HG02870 (cell line): ENCODE measurements around the gene BAHCC1.

Source experiments
- ATAC-seq: cut with Tn5 transposase; IDR thresholded peaks from one replicate; pipeline ENCODE4 v1.9.1; 2021; ENCODE audit warnings: mild to moderate bottlenecking, moderate library complexity; ENCODE audit not compliant: unreplicated experiment

The BAHCC1 gene

DNA sequence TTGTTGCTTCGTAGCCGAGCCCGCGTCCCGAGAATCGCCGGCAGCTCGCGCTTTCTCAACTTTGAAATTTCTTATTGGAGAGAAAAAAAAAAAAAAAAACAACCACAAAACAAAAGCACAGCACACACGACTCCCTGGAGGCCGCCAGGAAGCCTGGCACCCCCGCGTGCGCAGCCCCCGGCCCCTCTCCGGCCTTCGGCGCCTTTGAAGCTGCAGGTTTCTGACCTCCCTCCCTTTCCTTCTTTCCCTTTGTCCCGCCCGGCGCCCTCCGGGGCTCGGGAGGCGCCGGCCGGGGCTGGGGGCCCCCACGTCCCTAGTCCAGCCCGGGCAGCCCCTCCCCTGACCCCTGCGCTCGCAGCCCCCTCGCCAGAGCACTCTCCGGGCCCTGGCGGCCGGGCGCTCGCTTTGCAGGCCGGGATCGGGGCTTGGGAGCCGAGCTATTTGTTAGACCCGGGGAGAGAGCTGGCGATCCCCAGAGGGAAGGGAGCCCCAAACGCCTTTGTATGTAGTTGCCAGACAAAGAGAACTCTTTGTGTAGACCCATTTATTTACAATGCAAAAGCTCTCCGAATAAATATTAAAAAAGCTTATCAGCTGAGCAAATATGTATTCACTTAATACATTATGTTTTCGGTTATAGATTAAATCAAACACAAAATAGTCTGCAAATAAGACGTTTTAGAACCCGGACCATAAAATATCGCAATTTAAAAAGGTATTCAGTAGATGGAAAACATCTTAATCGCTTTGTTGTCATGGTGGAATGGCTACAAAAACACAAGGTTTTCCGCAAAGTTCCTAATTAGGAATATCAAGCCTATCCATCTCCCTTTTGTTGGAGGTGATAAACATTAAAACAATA is 2.3 kb downstream of the BAHCC1 start:
- ATAC-seq, result no peak

DNA sequence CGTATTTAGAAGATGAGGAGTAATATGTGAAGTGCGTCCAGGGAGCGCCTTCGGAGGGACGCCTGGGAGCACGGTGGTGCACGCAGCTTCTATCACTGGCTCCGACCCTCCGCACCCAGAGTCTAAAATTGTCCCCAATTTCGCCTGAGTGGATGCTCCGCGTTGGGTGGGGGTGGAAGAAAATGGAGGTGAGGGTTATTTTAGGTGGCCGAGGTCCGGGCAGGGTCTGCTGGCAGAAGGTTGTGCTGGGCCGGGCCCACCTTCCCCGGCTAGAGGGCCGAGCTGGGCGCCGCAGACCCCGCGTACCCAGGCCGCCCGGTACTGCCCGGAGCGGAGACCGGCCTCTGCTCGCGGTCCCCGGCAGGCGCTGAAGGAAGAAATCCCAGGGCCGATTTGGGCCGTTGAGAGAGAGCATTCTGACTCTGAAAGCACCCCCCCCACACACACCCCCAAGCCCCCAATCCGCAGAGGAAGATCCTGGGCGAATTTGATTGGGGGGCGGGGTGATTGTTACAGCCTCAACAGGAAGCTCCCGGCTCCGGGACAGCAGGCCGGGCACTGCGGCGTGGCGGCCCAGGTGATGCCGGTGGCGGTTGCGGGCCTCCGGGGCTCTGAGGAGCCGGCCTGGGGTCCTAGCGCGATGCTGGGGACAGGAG is 3.0 kb downstream of the BAHCC1 start:
- no peak for ATAC-seq

DNA sequence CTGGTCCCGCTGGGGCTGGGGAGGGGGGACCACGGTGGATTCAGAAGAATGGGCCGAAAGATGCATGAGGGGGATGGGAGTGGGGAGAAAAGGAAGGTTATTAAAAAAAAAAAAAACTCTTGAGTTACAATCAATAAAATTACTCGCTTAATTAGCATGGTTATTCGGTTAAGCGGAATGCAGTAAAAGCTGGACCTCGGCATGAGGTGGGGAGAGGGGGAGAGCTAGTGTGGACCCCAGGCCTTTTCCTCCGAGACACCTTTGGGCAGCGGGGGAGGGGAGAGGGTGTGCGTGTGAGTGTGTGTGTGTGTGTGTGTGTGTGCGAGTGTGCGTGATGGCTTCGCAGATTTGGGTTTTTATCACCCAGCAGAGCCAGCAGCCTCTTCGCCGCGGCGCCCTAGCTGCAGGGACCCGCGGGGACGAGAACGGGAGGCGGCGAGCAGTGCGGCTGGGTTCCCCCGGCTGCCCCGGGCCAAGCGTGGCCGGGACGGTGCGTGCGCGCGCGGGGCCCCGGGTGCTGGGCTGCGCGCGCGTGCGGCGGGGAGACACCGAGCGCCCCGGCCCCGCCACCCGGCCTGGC is 3.7 kb downstream of the BAHCC1 start:
- no peak for ATAC-seq

DNA sequence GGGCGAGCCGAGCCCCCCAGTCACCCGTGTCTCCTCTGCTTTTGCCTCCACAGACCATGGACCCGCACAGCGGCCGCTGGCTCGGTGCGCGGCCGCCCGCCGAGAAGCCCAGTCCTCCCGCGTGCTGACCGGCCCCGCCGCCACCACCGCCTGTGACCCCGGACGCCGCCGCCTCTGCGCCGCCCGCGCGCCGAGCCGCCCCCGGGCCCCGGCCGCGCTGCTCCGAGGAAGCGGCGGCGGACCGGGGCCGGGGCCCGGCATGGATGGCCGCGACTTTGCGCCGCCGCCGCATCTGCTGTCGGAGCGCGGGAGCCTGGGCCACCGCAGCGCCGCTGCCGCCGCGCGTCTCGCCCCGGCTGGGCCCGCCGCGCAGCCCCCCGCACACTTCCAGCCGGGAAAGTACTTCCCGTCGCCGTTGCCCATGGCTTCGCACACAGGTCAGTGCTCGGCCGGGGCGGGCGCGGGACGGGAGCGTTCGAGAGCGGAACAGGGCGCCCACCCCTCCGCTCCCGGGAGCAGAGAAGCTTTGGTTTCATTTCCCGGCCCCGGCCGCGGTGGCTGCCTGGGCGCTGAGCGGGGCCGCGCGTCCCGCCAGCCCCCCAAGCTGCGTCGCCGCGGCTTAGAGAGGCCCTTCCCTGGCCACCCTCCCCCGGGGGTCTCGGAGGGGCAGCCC is 4.4 kb downstream of the BAHCC1 start:
- ATAC-seq, result no peak

- no peak for ATAC-seq
Observed at GRCh38 chr17:81400154-81400977, 5.1 kb downstream of the BAHCC1 start.

DNA sequence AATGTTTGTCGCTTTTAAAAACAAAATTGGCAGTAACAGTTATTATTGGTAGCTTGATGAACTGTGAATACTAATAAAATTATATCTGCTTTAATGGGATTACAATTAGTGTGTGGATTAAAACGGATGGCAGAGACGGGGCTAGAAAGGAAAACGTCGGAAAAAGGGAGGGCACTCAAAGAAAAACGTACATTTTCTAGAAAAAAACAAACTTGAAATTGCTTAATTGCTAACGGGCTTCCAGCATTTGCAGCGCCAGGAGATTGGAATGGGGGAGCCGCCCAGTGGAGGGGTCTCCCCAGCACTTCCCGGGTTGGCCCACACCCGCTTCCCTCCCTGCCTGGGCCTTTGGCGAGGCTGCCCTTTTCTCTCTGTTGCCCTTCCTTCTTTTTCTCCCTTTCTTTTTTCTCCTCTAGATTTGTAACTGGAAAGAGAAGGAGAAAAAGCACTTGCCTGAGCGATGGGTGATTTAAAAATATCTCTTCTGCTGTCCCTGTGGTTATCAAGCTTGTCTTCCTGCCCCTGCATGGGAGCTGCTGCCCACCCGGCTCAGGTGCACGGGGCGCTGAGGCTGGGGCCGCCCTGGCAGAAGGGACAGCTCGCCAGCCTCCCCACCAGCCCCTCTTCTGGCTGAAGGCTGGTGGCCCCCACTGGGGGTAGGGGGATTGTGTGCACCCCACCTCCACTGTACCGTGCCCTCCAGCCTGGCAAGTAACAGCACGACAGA is 5.9 kb downstream of the BAHCC1 start:
- ATAC-seq, result no peak

DNA sequence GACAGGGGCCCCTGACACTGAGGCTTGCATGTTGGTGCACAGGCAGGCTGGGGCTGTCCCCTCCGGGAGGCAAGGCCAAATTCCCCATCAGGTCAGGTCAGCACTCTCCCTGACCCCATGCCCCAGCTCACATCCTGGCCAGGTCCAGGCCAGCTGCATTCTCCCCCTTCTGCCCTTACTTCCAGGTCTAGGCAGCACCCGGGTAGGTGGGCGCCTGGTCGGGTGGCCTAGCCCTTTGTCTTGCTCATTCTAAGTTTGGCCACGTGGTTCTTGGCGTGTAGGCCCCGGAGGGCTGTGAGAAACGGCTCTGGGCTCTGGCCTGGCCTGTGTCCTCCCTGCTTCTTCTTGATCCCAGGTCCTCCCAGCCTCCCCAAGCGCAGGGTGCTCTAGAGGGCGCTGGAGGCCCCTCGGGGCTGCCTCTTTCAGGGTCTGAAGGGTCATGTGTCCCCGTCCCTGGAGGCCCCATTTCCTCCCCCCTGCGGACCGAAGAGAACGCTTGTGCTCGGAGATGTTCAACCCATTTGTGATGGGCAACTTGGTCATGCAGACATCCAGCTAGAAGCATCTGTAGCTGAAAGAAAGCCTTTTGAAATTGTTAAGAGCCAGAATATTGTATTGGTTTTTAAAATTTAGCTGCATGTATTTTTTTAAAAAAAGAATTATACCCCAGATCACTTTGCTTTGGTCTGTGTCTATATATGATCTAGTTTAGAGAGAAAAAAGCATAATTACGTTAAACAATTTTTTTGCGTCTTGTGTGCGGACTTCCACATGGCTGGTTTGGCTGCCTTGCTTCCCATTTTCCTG is 6.7 kb downstream of the BAHCC1 start:
- no peak for ATAC-seq

DNA sequence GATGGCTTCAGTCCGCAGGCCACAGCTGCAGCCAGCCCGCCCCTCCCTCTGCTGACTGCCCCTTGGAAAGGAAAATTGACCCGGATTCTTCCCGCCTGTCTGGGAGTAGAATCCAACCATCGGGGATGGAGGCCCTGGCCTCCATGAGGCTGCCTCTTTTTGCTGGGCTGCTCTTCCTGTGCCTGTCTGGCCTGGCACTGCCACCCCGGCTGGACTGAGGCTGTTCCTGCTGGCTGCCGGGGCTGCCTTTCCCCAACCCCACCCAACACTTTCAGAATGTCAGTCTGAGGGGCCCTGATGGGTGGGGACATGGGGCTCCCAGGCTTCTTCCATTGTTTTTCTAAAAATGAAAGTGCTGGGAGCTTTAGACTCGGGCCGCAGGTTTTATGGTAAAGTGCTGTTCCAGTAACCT is 7.3 kb downstream of the BAHCC1 start:
- ATAC-seq, result no peak

DNA sequence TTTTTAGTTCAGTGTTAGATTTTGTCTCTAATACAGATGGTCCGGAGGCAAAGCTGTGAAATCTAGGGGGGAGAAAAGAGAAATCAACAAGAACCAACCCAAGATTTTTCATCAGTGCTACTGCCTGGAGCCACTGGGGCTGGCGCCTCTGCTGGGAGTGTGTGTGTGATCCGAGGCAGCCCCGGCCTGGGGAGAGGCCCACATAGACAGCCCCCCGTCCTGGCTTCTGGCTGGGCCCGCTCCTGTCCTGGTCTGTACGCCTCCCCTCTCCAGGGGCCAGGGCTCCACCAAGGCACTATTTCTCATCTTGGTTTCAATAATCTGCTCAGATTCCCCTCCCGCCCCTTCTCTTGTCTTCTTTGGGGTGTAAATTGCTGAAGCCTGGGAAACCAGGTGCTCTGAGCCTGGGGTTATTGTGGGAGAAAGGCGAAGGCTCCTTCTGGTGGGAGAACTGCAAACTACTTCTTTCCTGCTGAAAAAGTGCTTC is 7.8 kb downstream of the BAHCC1 start:
- no peak for ATAC-seq

- no peak for ATAC-seq
Observed at GRCh38 chr17:81403671-81404534, 8.6 kb downstream of the BAHCC1 start.

GRCh38 chr17:81404558-81405165 is 9.4 kb downstream of the BAHCC1 start:
- no peak for ATAC-seq

DNA sequence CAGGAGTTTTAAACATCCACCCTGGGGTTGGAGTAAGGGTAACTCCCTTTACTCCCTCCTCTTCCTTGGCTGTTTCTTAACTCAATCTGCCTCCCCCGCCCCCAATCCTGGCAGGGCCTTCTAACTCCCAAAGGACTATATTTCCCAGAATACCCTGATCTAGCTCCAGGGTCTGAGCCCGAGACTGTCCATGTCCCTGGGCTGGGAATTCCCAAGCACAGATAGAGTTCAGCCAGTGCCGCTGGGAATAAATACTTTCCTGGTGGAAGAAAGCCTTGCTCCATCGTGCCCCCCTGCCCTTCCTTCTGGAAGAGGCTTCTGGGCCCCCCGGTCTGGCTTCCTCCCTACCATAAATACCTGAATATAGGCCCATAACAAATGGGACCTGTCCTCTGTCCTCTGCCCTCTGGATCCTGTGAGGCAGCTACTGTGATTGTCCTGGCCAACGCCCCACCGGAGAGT is 10.2 kb downstream of the BAHCC1 start:
- ATAC-seq, result no peak

DNA sequence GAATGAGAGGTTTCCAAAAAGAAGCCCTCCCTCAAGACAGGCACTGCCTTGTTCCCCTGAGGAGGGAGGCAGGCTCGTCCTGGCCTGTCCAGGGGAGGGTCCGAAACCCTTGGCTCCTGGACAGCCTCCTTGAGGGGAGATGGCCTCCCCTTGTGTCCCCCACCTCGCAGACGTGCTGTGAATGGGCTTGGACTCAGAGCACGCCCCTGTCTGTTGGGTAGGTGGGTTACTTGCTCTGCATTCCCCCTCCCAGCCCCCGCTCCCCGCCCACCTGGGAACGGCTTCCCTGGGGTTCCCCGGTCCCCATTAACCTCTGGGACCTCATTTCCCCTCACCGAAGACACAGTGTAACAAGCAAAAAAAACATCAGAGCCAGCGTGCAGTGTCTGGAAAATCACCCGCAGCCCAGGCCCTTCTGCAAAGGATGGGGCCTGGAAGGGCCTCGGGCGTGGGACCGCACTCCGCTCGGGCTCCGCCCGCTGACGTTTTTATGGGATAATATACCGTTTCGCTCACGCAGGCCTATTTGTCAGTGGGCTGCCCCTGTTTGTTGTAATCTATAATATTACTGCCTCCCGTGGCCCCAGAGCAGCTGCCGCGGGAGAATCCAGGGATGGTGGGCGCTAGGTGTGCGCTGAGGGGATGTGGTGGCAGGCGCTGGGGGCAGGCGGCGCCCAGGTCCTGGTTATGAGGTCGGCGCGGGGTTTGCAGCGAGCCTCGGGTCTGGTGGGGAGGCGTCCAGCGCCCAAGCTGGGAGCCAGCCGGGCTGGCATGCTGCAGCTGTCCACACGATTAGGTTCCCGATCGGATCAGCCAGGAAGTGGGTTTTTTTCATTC is 11.1 kb downstream of the BAHCC1 start:
- ATAC-seq, result no peak

DNA sequence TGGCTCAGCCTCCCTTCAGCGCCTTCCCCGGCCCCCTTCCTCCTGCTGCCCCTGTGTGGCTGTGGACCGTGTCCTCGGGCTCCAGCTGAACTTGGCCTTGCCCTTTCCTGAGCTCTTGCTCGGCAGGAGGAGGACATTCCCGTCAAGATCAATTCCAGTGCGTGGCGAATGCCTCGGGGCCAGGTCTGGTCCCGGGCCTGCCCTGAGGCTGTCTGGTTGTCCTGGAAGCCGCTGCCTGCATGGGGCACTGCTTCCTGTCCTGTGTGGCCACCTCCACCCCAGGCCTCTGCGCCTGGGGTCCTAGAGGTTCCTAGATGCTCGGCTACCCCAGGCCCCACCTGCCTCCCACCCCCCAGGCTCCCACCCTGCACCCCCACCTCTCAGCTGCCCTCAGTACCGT is 12.8 kb downstream of the BAHCC1 start:
- no peak for ATAC-seq

DNA sequence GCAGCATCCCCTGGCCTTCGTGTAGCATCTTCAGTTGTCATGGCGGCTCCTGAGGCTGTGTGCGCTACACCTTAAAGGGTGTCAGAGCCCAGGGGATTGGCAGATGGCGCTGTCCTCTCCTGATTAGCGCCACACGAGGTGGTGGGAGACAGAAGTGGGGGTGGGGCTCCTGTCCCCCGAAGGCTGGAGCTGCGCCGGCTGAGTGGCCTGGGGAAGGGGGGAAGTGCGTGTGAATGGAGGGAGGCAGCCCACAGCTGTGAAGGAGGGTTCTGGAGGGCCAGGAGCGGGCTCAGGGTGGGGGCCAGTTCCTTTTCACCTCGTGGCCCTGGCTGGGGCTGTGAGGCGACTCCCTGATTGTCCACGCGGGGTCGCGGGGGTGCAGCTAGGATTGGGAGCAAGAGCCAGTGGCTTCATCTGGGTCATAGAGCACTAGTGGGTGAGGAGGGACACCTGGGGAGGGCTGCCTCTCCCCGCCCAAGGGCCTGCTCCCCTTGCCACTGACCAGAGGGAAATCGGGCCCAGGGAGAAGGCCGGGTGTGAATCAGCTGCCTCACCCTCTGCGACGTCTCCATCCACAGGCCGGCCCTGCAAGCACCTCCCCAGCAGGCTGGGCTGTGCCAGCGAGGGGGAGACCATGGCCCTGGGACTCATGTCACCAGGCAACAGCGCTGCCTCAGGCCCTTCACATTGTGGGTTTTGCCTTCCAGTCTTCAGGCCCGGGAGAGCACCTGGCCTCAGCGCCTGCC is 14.1 kb downstream of the BAHCC1 start:
- no peak for ATAC-seq

DNA sequence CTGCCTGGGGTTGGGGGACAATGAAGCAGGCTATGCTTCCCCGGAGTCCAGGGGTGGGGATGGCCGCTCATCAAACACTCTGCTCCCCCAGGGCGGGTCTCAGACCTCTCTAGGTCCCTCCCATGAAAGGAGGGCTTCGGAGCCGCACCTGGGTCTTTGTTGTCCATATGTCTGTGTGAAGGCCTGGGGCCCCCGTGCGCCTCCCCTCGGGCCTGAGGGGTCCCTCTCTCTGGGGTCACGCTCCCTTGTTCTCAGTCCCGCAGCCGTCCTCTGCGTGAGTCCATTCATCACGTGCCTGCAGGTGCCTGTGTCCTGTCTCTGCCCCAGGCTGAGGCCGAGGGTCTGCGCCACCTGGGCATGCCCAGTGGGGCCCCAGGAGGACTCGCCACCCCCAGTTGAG is 15.6 kb downstream of the BAHCC1 start:
- ATAC-seq, result no peak
